Measurements from ENCODE around the gene GORASP1.

The GORASP1 gene

DNA sequence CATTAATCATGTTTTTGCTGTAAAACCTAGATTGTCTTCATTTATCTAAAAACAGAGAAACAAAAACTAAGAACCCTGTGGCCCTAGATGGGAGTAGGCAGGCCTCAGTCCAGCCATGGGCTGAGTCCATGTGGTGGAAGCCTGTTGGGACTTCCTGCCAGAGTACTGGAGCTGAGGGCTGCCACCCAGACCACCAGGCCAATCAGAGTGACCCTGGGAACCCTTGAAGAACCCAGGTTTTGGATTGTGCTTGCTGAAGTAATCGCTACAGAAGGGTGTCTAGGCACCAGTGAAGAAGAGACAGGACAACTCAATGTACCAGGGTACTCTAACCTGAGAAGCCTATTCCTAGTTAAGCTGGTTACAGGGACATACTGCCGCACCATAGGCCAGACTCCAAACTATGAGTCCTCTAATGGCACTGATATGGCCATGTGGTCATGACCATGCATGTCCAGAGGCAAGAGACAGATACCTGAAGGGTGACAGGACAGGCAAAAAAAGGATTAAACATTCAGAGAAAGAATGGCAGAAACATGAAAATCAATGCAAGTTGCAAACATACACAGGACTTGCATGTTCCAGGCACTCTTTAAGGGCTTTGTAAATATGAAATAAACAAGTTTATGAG, 33.0 kb upstream of the GORASP1 start:
- DNase-seq: peak in 1 of 2 donors; percentile 21

DNA sequence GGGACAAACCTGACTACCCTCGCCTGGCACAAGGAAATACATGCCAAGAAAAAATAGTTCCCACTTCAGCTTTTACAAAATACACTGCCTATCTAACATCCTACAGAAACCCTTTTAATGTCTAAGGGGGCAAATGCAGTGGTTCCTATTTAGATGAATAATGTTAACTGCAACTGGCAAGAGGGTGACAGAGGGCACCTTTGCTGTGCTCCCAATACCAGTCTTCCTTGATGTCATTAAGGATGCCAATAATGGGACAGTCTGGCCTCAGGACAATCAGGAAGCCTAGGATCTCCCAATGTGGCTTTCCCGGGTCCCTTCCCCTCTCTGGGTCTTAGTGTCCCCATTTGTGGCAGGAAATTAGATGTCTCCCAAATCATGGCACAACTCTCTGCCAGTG, 32.0 kb upstream of the GORASP1 start:
- peak in 1 of 2 donors; percentile 24 for DNase-seq

DNA sequence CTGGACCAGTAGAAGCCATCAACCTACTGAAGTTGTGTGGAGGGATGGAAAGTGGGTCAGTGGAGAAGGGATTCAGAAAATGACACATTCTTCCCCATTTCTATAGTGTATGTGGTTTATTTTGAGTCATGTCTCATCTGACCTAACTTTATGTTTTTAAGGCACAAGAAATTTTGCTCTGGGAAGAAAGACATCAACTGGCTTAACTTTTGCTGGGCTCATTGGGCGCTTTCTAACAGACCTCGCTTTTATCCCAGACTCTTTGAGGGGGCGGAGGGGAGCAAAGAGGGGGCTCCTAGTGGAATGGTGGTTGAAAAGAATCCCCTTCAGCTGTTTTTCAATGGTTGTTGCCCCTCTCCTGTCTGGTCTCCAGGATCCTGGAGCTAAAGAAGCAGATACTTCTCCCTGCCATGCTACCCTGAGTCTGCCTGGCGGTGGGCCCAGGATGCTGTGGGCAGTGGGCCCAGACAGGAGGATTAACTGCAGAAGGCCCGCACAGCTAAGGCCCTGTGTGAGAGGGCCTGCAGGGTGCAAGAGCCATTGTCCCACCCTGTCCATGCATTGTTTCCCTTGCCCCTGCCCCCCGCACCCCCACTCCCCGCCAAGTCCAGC, 31.5 kb upstream of the GORASP1 start:
- peak in 1 of 2 donors; percentile 32 for DNase-seq

DNA sequence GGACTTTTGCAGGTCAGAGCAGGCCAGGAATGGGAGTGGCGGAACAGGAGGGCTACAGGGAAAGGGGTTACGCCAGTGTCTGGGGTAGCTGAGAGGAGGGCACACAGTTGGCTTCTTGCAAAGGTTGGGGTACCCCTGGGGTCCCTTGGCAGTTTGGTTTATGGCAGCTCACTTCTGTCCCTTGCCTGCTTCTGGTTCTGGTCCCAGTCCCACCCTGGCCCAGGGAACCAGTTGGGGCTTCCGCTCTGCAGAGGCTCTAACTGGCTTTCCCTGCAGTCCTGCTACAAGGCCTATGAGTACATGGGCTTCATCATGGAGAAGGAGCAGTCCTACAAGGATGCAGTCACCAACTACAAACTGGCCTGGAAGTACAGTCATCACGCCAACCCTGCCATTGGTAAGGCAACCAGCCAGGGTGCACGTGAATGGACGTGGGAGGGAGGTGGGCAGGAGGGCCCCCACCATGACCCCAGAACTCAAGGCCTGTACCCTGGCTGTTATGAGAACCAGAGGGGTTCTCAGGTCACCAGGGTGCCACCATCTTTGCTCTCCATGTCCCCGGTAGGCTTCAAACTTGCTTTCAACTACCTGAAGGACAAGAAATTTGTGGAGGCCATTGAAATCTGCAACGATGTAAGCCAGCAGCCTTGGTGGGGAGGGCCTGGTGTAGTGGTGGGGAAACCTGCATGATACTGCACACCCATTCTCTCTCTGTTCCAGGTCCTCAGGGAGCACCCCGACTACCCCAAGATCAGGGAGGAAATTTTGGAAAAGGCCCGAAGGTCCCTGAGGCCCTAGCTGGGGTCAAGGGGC, 30.8 kb upstream of the GORASP1 start:
- peak in 1 of 2 donors; percentile 41 for DNase-seq

DNA sequence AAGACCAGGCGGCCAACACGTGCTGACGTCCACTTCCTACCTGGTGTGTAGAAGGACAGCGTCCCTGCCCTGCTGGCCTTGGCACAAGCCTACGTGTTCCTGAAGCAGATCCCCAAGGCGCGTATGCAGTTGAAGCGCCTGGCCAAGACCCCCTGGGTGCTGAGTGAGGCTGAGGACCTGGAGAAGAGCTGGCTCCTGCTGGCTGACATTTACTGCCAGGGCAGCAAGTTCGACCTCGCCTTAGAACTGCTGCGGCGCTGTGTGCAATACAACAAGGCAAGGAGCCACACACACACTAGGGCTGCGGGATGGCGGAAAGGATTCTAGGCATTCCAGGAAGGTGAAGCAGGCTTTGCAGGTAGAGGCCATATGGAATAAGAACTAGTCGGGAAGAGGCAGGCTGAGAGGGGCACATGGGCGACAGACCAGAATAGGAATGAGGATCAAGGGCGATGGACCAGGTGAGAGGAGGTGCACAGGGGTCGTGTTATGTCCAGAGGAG, 30.1 kb upstream of the GORASP1 start:
- peak in 1 of 2 donors; percentile 32 for DNase-seq

DNA sequence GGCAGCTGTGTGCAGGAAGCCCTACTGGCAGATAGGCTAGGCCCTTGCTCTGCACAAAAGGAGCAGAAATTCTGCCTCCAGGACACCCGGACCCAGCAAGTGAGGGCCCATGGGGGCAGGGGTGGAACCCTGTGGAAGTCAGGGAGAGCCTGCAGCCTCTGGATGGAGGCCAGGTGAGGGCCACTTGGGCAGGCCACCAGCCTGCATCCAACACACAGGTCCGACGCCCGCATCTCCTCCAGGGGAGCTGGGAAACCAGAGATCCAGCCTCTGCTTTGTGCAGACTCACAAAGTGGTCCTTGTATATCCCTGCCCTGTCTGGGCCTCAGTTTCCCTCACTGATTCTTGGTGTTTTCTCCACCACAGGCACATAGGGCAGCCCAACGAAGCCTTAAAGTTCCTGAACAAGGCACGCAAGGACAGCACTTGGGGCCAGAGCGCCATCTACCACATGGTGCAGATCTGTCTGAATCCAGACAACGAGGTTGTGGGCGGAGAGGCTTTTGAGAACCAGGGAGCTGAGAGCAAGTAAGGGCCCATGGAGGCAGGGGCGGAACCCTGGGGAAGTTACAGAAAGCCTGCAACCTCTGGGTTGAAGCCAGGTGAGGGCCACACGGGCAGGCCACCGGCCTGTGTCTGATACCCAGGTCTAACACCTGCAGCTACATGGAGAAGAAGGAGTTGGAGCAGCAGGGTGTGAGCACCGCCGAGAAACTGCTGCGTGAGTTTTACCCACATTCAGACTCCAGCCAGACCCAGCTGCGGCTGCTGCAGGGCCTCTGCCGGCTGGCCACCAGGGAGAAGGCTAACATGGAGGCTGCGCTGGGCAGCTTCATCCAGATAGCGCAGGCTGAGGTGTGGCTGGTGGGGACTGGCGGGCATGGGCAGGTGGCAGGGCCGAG, 29.4 kb upstream of the GORASP1 start:
- DNase-seq: peak in 1 of 2 donors; percentile 35

DNA sequence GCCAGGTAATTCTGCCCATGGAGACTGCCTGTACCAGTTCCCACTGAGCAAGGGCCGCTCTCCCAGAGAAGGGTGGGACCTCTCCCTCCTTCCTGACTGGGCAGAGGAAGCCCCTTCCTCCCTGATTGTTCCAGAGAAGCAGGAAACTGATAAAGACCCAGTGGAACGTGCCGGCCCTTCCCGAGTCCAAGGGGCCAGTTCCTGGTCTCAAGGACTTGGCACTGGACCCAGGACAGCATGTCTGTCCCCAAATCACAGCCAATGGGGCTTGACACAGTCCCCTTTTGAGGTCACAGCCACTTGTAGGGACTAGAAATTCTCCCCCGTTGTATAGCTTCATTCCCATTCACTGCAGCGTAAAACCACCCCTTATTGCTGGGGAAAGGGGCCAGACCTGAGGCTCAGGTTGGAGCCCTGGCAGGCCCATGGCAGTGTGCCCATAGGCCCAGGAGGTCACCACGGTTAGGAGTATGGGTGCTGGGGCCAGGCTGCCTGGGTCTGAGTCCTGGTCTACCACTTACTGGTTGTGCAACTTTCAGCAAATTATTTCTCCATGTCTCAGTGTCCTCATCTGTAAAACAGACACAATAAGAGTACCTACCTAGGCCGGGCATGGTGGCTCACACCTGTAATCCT, 27.9 kb upstream of the GORASP1 start:
- DNase-seq: no peak

DNA sequence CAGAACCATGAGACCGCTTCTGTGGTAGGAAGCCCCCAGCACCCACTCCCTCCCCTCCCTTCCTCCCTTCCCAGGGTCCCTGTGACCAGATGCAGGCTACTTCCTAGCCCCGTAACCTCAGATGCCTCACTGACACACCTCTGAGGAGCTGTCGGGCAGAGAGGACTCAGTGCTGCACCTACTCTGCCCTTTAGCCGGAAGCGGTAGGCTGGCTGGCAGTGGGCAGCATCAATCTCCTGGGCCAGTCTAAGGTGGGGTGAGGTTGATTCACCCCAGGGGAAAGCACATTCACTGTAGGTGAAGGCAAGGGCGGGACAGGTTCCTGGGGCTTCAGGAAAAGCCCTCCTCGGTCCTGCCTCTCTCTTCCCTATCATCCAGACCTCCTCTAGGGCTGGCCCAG, 26.9 kb upstream of the GORASP1 start:
- DNase-seq: no peak

DNA sequence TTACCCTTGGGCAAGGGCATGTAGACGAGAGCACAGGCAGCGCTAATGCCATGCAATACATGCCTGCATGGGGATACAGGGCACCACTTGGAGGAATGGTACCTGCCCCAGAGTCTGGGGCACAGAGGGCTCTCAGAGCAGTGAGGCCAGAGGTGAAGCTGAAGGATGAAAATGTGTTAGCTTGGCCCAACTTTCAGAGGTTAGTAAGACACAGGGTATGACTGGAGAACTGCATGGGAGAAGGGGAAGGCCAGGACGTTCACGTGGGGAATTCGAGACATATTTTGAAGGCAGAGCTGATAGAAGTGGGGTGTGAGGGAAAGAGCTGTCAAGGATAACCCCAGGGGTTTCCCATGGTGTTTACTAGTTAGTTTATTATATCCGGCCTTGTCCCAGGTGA, 26.4 kb upstream of the GORASP1 start:
- no peak for DNase-seq

DNA sequence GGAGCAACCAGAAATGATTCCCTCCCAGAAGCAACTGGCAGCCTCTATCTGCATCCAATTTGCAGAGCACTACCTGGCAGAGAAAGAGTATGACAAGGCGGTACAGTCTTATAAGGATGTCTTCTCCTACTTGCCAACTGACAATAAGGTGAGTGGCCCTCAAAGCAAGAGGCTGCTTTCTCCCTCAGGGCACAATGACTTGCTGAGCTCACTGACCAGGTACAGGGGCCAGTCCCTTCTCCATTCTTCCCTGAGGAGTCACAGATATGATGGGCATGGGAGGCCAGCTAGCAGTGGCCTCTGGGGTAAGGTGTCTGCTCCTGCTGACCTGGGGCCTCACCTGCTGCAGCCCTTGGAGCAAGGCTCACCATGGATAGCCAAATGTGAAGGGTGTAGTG, 25.7 kb upstream of the GORASP1 start:
- DNase-seq: no peak

DNA sequence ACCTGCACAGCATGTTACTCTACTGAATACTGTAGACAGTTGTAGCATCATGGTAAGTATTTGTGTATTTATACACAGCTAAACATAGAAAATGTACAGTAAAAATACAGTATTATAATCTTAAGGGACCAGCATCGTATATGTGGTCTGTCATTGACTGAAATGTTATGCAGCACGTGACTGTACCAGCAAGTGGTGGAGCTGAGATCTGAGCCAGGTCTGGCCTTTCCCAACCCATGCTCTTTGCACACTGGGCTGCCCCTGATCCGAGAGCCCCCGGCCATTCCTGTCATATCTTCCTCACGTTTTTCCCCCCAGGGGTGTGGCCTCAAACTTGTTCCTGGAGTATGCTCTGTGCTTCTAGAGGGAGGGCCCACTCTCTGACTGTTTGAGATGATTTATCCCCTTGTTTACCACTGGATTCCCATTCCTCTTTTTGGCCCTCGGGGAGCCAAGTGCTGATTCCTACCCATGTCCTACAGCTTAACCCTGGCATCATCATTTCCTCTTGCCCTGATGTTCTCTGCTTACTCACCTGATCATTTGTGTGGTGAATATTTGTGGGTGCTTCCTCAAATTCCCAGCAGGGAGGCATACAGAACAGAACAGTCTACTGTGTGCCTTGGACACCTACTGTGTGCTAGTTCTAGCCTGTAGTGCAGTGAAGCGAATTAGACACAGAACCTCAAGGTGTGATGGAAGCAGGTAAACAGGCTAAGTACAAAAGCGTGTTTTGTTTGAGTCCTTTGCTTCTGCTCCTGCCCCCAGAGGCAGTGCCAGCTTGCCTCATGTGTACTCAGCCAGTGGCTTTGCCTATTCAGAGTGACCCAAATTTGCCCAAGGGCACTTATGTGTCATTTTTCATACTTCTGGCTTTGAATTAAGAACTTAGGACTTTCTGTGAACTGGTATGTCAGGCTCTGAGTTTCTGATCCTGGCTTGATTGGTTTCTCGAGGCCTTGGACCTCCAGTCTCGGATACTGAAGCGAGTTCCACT, 25.0 kb upstream of the GORASP1 start:
- no peak for DNase-seq

DNA sequence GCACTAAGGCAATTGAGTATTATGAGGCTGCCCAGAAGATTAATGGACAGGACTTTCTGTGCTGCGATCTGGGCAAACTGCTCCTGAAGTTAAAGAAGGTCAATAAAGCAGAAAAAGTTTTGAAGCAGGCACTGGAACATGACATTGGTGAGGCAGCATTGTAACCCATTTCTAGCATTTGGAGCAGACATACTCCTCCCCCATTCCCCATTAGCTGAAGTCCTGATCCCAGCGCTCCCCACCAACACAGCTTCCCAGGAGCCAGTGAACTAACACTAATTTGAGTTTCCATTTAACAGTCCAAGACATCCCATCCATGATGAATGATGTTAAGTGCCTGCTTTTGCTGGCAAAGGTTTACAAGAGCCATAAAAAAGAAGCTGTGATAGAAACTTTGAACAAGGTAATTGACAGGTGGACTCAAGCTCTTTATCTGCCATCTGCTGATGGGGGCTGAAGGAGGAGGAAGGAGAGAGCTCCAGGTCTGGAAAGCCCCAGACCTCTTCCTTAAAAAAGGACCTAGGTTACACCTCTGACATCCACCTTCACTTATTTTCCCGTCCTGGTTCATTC, 23.4 kb upstream of the GORASP1 start:
- DNase-seq: no peak

DNA sequence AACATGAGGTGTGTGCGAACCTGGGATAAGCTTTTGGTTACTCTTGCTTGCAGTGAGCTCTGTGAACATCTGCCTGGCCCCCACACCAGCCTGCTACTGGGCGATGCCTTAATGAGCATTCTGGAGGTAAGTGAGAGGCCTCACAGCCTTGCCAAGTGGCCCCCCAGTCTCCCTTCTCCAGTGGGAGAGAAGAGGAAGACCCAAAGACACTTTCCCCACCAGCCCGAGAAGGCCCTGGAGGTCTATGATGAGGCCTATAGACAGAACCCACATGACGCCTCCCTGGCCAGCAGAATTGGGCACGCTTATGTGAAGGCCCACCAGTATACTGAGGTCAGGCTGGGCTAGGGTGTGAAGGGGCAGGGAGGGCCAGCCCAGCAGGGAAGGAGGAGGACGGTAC, 22.6 kb upstream of the GORASP1 start:
- no peak for DNase-seq

DNA sequence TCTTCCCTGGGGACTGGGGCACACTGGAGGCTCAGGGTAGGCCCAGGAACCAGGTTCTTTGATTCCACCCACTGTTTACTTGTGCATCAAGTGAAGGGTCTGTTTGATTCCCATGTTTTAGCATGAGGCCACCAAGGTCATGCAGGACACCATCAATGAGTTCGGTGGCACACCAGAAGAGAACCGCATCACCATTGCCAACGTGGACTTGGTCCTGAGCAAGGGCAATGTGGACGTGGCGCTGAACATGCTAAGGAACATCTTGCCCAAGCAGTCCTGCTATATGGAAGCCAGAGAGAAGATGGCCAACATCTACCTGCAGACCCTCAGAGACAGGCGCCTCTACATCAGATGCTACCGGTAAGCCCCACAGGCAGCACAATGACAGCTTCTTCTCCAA, 21.5 kb upstream of the GORASP1 start:
- DNase-seq: no peak

DNA sequence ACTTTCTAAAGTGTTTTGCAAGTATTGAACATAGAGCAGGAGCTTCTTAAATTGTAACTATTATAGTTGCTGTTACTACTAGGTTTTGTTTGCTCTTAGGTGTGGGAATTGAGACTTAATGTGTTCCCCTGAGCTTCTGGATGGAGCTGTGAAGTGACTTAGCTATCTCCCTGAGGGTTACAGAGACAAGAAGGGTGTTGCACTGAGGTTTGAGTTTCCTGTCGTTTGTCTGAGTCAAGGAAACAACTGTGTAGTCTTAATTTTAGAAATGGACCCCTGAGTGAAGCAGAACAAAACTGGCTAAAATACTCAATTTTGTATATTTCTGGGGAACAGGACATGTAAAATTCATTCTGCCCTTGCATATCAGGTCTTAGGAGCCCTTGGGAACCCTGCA, 20.5 kb upstream of the GORASP1 start:
- DNase-seq: peak in 1 of 2 donors; percentile 23

DNA sequence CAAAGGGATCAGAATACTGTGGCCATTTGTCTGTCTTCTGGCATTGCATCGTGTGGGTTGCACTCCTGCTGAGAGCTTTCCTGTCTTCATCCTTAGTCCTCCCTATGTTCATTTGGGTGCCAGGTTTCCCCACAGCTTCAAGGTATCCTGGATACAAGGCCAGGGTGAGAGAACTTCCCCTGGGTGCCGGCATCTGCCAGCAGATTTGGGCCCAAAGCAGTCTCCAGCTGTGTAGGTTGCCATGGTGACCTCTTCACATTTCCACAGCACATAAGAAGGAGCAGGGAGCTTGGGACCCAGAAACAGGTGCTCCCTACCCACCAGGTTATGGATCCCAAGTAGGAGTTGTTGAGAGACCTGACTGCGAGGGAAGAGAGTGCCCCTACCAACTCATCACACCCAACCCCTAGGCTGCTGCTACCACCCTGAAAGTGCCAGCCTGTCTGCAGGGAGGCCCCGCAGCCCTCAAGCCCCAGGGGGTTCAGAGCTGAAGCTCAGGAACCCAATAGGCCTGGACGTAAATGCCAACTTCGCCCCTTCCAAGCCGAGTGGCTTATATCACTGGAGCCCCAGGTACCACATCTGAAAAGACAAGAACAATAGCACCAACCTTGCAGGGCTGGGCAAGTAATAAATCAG, 20.0 kb upstream of the GORASP1 start:
- DNase-seq: no peak

DNA sequence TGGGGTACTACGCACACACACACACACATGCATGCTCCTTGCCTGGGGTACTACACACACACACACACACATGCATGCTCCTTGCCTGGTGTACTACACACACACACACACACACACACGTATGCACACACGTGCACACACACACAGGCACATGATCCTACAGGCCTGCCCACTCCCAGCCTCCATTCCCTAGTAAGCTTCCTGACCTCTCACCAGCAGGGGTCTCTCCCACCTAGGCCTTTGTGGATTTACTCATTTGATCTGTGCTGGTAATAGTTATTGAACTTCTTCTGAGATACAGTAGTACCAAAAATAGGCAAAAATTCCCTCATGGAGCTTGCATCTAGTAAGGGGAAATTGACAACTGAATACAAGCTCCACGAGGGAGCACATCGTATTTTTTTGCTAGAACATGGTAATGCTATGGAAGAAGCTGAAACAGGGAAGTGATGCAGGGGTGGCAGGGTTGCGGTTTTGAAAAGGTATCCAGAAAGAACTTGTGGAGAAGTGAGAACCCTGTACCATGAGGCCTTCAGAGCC, 19.2 kb upstream of the GORASP1 start:
- peak in 1 of 2 donors; percentile 55 for DNase-seq

DNA sequence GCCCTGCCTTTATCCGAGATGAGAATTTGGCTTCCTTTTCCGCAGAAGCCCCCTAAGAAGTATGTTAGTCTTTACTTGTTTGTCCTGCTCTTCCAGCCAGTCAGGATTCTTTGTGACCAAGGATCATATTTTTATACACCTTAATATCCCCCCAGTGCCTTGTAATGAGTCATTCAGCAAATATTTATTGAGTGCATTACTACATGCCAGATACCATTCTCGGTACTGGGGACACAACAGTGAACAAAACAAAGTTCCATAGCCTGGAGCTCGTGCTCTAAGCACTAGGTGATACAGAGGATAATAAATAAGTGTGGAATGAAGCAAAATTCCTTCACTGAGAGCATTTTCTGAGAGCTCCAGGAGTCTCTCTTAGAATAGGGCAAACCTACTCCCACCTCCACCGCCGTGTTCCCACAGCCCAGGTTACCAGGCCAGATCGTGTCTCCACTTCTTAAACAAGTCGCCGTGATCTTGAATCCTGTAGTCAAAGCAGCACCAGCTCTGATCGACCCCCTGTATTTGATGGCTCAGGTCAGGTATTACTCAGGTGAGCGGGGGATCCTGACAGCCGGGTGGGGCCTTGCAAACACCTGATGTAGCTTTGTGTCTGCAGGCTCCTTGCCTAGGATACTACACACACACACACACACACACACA, 18.5 kb upstream of the GORASP1 start:
- DNase-seq: no peak
